Smooth muscle cell (in vitro differentiated cells): ENCODE data around the gene UBE2V1. TPM values are rescaled to one million over a fixed set of nuclear protein-coding genes. Genes with fewer than 3 reads are reported as not detected.

Source experiments
- DNase-seq: peaks from one replicate; lab custom pipeline; 2025; ENCODE audit not compliant: unreplicated experiment; lab: John Stamatoyannopoulos, UW
- H2AFZ ChIP-seq: fragments of 200-600 bp; sonication (generic); 2 replicates; pipeline ENCODE4 v1.6.0; 2016; ENCODE audit warnings: antibody characterized with exemption, low read depth, mild to moderate bottlenecking
- H3F3A ChIP-seq: fragments of 200-600 bp; sonication (generic); 2 replicates; pipeline ENCODE4 v1.6.0; 2017; ENCODE audit warnings: antibody characterized with exemption, low read depth
- H3K27ac ChIP-seq: fragments of 200-600 bp; sonication (generic); 2 replicates; pipeline ENCODE4 v1.5.1; 2016; ENCODE audit warnings: low read depth, mild to moderate bottlenecking
- H3K27me3 ChIP-seq: fragments of 200-600 bp; sonication (generic); 2 replicates; pipeline ENCODE4 v1.6.1; 2016; ENCODE audit warnings: low read depth, mild to moderate bottlenecking
- H3K36me3 ChIP-seq: fragments of 200-600 bp; sonication (generic); 2 replicates; pipeline ENCODE4 v1.5.1; 2016; ENCODE audit warnings: low read depth
- H3K4me1 ChIP-seq: fragments of 200-600 bp; sonication (generic); 2 replicates; pipeline ENCODE4 v1.5.1; 2016; ENCODE audit warnings: low read depth
- H3K4me2 ChIP-seq: fragments of 200-600 bp; sonication (generic); 2 replicates; pipeline ENCODE4 v1.6.0; 2016; ENCODE audit warnings: mild to moderate bottlenecking
- H3K4me3 ChIP-seq: fragments of 200-600 bp; sonication (generic); 2 replicates; pipeline ENCODE4 v1.5.1; 2016; ENCODE audit warnings: mild to moderate bottlenecking
- H3K79me2 ChIP-seq: fragments of 200-600 bp; sonication (generic); 2 replicates; pipeline ENCODE4 v1.6.0; 2016; ENCODE audit warnings: low read depth, mild to moderate bottlenecking
- H3K9ac ChIP-seq: fragments of 200-600 bp; sonication (generic); 2 replicates; pipeline ENCODE4 v1.6.0; 2016; ENCODE audit warnings: low read depth
- H3K9me3 ChIP-seq: fragments of 200-600 bp; sonication (generic); replicated peaks from 2 replicates; pipeline ENCODE4 v1.5.1; 2016; ENCODE audit warnings: low read depth
- H4K20me1 ChIP-seq: fragments of 200-600 bp; sonication (generic); 2 replicates; pipeline ENCODE4 v1.6.0; 2016; ENCODE audit warnings: low read depth
- WGBS: methylation state at CpG from one replicate; pipeline ENCODE4 v1.1.7; 2016; ENCODE audit warnings: low lambda C conversion rate; 5-methylcytosine and 5-hydroxymethylcytosine counted together
- polyA plus RNA-seq: library from polyadenylated mRNA; unstranded; fragments of >200 nt; fragmentation: Nextera tagmentation; extraction: Ambion mirVana; gene quantifications from 2 replicates; pipeline ENCODE4 v1.2.1, GENCODE V29; 2016
- total RNA-seq: library from RNA; depleted of rRNA; stranded (reverse); fragments of >200 nt; gene quantifications from 2 replicates; pipeline ENCODE4 v1.2.3, GENCODE V29; 2014
- TF ChIP-seq, protein P1 (sequence below): fragments of 200-600 bp; sonication (generic); IDR thresholded peaks from 2 replicates; pipeline ENCODE4 v1.5.1; 2017; ENCODE audit warnings: borderline replicate concordance, mild to moderate bottlenecking, antibody characterized with exemption; ENCODE audit not compliant: insufficient read depth, poor library complexity, severe bottlenecking

Gene UBE2V1
- total and polyA plus RNA-seq, 2 experiments from 2014 or later: 94.8 to 128 TPM

DNA sequence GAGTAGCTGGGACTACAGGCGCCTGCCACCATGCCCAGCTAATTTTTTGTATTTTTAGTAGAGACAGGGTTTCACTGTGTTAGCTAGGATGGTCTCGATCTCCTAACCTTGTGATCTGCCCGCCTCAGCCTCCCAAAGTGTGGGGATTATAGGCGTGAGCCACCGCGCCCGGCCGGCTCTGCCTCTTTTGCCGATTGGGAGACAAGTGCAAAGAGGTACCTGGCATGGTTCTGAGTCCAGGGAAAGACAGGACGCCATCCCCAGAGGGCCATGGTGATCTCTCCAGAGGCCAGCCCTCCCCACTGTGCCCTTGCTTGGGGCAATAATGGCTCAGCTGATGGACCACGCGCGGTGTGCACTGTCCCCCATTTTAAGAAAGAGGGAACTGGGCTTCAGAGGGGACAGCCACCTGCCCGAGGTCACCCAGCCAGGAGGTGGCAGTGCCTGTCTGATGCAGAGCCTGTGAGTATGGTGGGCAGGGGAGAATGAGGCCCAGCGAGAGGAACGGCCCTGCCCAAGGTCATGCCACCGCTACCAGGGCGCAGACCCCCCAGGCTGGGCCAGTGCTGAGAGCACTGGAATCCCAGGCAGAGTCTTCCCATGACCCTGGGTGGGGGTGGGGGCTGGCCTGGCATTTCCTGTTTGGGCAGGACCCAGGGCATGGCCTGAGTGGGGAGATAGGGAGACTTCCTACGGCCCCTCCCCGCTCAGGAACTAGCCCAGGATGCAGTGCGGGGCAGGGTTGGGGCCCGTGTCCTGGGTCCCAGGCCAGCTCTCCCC is 69.2 kb downstream of the UBE2V1 start:
- Histone ChIP-seq H3K4me2 (no peak overlapping the region), H3F3A (no peaks in the 10 kb centered on the region), H4K20me1 (no peaks in the 10 kb centered on the region), H3K4me1 (peaks cover 7% of the 10 kb centered on the region), H3K9ac (no peak overlapping the region), H3K36me3 (no peaks in the 10 kb centered on the region), H3K79me2 (no peaks in the 10 kb centered on the region), H2AFZ (no peak overlapping the region), H3K4me3 (no peak overlapping the region), H3K9me3 (no peaks in the 10 kb centered on the region), H3K27me3 (no peaks in the 10 kb centered on the region), H3K27ac (no peak overlapping the region)
- WGBS: 91% methylated on average over 20 of the region's 22 CpGs
- no peak for DNase-seq
- TF ChIP-seq, protein P1, sequence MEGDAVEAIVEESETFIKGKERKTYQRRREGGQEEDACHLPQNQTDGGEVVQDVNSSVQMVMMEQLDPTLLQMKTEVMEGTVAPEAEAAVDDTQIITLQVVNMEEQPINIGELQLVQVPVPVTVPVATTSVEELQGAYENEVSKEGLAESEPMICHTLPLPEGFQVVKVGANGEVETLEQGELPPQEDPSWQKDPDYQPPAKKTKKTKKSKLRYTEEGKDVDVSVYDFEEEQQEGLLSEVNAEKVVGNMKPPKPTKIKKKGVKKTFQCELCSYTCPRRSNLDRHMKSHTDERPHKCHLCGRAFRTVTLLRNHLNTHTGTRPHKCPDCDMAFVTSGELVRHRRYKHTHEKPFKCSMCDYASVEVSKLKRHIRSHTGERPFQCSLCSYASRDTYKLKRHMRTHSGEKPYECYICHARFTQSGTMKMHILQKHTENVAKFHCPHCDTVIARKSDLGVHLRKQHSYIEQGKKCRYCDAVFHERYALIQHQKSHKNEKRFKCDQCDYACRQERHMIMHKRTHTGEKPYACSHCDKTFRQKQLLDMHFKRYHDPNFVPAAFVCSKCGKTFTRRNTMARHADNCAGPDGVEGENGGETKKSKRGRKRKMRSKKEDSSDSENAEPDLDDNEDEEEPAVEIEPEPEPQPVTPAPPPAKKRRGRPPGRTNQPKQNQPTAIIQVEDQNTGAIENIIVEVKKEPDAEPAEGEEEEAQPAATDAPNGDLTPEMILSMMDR: no peak

DNA sequence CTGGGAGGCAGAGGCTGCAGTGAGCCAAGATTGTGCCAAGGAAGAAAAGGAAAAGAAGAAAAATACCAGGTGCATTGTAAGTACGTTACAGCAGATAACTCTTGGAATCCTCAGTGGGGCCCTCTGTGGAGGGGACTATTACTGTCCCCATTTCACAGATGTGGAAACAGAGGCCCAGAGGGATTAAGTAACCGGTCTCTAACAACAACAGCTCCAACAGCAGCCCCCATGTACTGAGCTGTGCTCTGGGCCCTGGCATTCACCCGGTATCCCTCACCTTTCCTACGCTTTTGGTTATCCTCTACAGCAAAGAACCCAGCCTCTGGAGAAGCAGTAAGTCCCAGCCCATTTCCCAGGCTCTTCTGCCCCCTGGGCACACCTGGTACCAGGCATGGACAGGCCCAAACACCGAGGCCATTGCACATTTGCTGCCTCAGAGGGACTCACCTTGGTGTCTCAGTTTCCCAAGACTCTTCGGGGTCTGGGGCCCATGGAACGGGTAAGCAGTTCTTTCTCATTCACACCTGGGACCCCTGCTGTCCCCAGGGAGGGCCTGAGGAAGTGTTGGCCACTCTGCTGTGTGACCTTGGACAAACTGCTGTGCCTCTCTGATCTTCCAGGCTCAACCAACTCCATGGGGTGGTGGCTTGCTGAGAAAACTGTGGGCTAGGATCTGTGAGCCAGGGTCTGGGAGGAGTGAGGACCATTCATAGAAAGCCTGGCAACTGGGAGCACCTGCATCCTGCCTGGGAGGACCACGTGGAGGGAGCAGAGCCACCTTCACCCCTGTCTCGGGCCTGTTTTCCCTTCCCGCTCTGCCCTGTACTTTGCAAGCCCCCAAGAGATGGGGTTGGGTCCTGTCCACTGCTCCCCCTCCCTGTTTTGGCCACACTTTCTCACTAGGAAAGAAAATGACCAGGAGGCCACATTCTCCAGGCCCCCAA is 70.3 kb downstream of the UBE2V1 start:
- WGBS: 95% methylated on average over 10 of the region's 10 CpGs
- no peaks in the 10 kb centered on the region for H3K9me3 ChIP-seq
- no peak overlapping the region for H3K27ac ChIP-seq
- H3K79me2 ChIP-seq: no peaks in the 10 kb centered on the region
- H3K36me3 ChIP-seq: no peaks in the 10 kb centered on the region
- H2AFZ ChIP-seq: no peak overlapping the region
- no peak for DNase-seq
- H3K4me1 ChIP-seq: peaks cover 7% of the 10 kb centered on the region
- H3K27me3 ChIP-seq: no peaks in the 10 kb centered on the region
- no peaks in the 10 kb centered on the region for H4K20me1 ChIP-seq
- no peak overlapping the region for H3K9ac ChIP-seq
- TF ChIP-seq, protein P1: no peak
- no peaks in the 10 kb centered on the region for H3F3A ChIP-seq
- H3K4me3 ChIP-seq: no peak overlapping the region
- H3K4me2 ChIP-seq: no peak overlapping the region

DNA sequence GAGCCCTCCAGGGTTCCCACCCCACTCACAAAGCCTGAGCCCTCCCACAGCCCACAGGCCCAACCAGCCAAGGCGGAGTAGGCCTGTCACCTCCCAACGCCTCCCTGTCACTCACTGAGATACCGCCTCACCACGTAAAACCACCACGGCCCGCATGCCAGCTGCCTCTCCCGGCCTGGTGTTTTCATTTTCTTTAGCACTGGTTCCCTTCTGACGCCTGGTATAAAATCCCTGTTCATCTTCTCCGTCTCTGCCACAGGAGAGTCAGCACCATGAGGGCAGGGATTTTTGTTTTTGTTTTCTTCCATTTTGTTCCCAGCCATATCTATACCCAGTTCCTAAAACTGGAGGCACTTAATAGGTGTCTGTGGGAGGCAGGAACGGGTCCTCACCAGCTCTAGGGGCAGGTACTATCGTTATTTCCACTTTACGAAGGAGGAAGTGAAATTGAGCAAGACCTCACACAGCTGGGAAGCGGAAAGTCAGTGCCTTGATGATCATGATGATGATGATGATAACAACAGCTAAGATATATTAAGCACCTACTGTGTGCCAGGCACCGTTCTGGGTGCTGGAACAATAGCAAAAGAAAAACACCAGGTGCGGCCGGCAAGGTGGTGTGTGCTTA is 71.6 kb downstream of the UBE2V1 start:
- peak overlapping the region; percentile 12 for H3K4me2 ChIP-seq
- no peaks in the 10 kb centered on the region for H3F3A ChIP-seq
- peak overlapping the region; percentile 13 for H3K9ac ChIP-seq
- H2AFZ ChIP-seq: peak overlapping the region; percentile 88
- H4K20me1 ChIP-seq: no peaks in the 10 kb centered on the region
- H3K36me3 ChIP-seq: no peaks in the 10 kb centered on the region
- no peaks in the 10 kb centered on the region for H3K79me2 ChIP-seq
- H3K27me3 ChIP-seq: no peaks in the 10 kb centered on the region
- TF ChIP-seq, protein P1: no peak
- H3K4me1 ChIP-seq: peaks cover 7% of the 10 kb centered on the region
- peak overlapping the region; percentile 50 for H3K27ac ChIP-seq
- DNase-seq: no peak
- 47% methylated on average over 16 of the region's 16 CpGs for WGBS
- no peak overlapping the region for H3K4me3 ChIP-seq
- H3K9me3 ChIP-seq: no peaks in the 10 kb centered on the region
